ENCODE measurements around the gene CDKN3.
"Not testable (repeated sequence)": the region's sequence is repeated elsewhere in the genome, so short reads cannot be mapped to it uniquely, and the experiment has no call there.

CDKN3 gene

DNA sequence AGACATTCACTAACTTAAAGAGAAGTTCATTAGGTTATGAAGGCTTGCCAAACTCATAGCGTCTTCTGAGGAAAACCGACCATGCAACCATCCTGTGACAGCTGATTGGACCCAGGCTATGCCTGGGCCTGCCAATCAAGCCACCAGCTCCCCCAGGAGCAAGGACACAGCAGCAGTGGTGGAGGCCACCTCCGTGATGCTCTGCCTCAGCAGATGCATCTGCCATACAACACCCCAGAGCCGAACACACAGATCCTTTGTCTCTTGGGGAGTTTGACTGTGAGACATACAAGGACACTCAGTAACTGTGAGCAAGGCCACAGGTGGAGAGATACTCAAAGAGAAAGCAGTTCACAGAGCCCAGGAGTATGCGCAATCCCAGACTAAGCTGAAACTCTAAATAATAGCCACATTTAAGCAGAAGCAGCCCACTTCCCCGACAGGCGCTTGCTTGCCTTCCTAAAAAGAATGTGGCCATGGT lies 54.4 kb downstream of the CDKN3 start:
- FAIRE-seq (no peak), DNase-seq (ENCODE audit: extremely low spot score, insufficient read length, low read depth) (no peak)

GRCh38 chr14:54451961-54452360 lies 55.2 kb downstream of the CDKN3 start:
- DNase-seq (ENCODE audit: extremely low spot score, insufficient read length, low read depth) (no peak), FAIRE-seq (no peak)

- DNase-seq (ENCODE audit: extremely low spot score, insufficient read length, low read depth): no peak
- no peak for FAIRE-seq
These were observed 56.4 kb downstream of the CDKN3 start for GRCh38 chr14:54453252-54453651.

GRCh38 chr14:54453990-54454389 lies 57.2 kb downstream of the CDKN3 start:
- not testable (repeated sequence) for DNase-seq (ENCODE audit: extremely low spot score, insufficient read length, low read depth); FAIRE-seq

DNA sequence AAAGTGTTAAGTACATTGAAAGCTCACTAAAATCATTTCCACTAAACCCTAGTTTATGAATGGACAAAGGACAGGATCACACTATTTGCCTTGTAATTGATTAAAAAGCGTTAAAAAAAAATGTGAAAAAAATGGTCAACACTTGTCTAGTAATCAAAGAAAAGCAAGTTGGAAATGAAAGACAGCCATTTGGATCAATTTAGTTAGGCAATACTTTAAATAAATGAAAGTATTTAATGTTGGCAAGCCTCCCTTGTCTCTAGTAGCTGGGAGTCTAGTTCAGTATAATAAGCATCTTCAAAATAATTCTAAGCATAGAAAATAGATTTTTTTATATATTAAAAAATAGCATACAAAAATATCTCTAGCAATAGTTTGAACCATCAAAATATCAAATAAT lies 58.6 kb downstream of the CDKN3 start:
- FAIRE-seq (no peak), DNase-seq (ENCODE audit: extremely low spot score, insufficient read length, low read depth) (no peak)

DNA sequence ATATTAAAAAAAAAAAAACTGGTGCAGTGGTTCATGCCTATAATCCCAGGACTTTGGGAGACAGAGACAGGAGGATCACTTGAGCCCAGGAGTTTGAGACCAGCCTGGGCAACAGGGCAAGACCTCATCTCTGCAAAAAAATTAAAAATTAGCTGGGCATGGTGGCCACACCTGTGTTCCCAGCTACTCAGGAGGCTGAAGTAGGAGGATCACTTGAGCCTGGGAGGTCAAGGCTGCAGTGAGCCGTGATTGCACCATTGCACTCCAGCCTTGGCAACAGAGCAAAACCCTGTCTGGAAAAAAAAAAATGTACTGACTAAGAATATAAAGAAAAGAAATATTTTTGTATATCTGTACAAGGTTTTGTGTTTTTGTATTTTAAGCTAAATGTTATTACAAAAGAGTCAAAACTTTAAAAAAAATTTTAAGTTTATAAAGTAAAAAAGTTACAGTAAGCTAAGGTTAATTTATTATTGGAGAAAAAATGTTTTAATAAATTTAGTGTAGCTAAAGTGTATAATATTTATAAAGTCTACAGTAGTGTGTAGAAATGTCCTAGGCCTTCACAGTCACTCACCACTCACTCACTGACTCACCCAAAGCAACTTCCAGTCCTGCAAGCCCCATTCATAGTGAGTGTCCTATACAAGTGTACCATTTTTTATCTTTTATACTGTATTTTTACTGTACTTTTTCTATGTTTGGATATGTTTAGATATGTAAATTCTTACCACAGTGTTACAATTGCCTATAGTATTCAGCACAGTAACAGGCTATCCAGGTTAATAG lies 60.2 kb downstream of the CDKN3 start:
- not testable (repeated sequence) for DNase-seq (ENCODE audit: extremely low spot score, insufficient read length, low read depth); FAIRE-seq

DNA sequence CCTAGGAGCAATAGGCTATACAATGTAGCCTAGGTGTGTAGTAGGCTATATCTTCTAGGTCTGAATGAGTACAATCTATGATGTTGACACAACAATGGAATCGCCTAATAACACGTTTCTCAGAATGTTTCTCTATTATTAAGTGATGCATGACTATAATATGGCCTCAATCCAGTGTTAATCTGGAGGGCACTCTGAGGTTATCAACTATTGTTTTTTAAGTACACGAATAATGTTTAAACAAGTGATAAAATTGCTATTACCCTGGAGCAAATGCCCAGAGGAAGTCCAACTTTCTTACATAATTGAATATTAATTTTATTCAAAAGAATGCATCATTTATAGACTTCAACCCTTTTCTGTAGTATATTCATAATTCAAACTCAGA lies 60.8 kb downstream of the CDKN3 start:
- FAIRE-seq (no peak), DNase-seq (ENCODE audit: extremely low spot score, insufficient read length, low read depth) (no peak)

- FAIRE-seq; DNase-seq (ENCODE audit: extremely low spot score, insufficient read length, low read depth): not testable (repeated sequence)
These were observed 61.7 kb downstream of the CDKN3 start for GRCh38 chr14:54458536-54458935.

- FAIRE-seq: no peak
- no peak for DNase-seq (ENCODE audit: extremely low spot score, insufficient read length, low read depth)
These were observed 62.3 kb downstream of the CDKN3 start for GRCh38 chr14:54459106-54459505.

- FAIRE-seq: no peak
These were observed 65.2 kb downstream of the CDKN3 start for GRCh38 chr14:54462048-54462447.

DNA sequence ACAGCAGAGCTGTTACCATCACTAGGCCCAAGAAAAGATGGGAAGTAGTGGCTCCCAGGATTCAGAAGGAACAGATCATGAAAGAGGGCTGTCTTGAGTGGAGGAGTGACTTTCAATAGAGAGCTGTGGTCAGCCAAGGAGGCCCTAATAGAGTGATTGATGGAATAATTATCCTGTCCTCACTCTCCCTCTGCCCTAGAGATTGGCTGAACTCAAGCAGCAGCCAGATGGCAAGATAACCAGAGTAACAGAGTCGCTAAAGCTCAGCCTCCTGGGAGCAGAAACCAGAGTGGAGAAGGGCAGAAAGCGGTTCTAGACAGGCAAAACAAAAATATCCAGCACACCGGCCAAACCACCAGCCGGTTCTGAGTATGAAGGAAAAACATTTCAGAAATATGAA lies 68.8 kb downstream of the CDKN3 start:
- no peak for FAIRE-seq
- DNase-seq (ENCODE audit: extremely low spot score, insufficient read length, low read depth): no peak

More at GRCh38 chr14:54462048-54462447, 65.2 kb downstream of the CDKN3 start:
- DNase-seq (ENCODE audit: extremely low spot score, insufficient read length, low read depth): no peak

- FAIRE-seq (no peak), DNase-seq (ENCODE audit: extremely low spot score, insufficient read length, low read depth) (no peak)
These were observed 70.5 kb downstream of the CDKN3 start for GRCh38 chr14:54467280-54467679.
